Endodermal cell (in vitro differentiated cells): Measurements from ENCODE around the gene TTC29. TPM values are rescaled to one million over a fixed set of nuclear protein-coding genes. Genes with fewer than 3 reads are reported as not detected.
"Not testable (repeated sequence)": the region's sequence is repeated elsewhere in the genome, so short reads cannot be mapped to it uniquely, and the experiment has no call there.

Experiments used
- DNase-seq: peaks from one replicate; pipeline ENCODE4 v3.0.0-alpha.2; 2017
- H3K27ac ChIP-seq: 2 replicates; pipeline ENCODE4 v1.5.1; 2013; ENCODE audit warnings: mild to moderate bottlenecking, low read depth, low read length, moderate library complexity
- H3K27me3 ChIP-seq: 2 replicates; pipeline ENCODE4 v1.6.1; 2013; ENCODE audit warnings: mild to moderate bottlenecking, low read length, moderate library complexity; ENCODE audit not compliant: insufficient read depth, control insufficient read depth, poor library complexity, severe bottlenecking
- H3K36me3 ChIP-seq: 2 replicates; pipeline ENCODE4 v1.7.0; 2013; ENCODE audit warnings: mild to moderate bottlenecking, low read length, moderate library complexity; ENCODE audit not compliant: control insufficient read depth, insufficient read depth
- H3K4me1 ChIP-seq: one replicate; pipeline ENCODE4 v1.7.0; 2013; ENCODE audit warnings: low read length; ENCODE audit not compliant: control insufficient read depth, insufficient read depth
- H3K4me3 ChIP-seq: 2 replicates; pipeline ENCODE4 v1.5.1; 2013; ENCODE audit warnings: mild to moderate bottlenecking, low read length, moderate library complexity
- H3K9ac ChIP-seq: 2 replicates; pipeline ENCODE4 v1.6.1; 2013; ENCODE audit warnings: mild to moderate bottlenecking, low read length, moderate library complexity; ENCODE audit not compliant: poor library complexity, severe bottlenecking; ENCODE audit errors: extremely low read depth
- H3K9me3 ChIP-seq: 2 replicates; pipeline ENCODE4 v1.6.1; 2013; ENCODE audit warnings: mild to moderate bottlenecking, low read length, moderate library complexity; ENCODE audit not compliant: control insufficient read depth
- H3K27ac Mint-ChIP-seq: 2 replicates; pipeline ENCODE4 v1.8.0; 2020; ENCODE audit warnings: mixed read lengths
- H3K27me3 Mint-ChIP-seq: 2 replicates; pipeline ENCODE4 v1.8.0; 2021; ENCODE audit warnings: mild to moderate bottlenecking, mixed read lengths; ENCODE audit not compliant: insufficient read depth
- H3K36me3 Mint-ChIP-seq: 2 replicates; pipeline ENCODE4 v1.8.0; 2020; ENCODE audit warnings: low read depth, mixed read lengths
- H3K4me1 Mint-ChIP-seq: 2 replicates; pipeline ENCODE4 v1.8.0; 2020; ENCODE audit warnings: mixed read lengths
- H3K4me3 Mint-ChIP-seq: 2 replicates; pipeline ENCODE4 v1.8.0; 2020; ENCODE audit warnings: mild to moderate bottlenecking, moderate library complexity, mixed read lengths
- H3K9me3 Mint-ChIP-seq: 2 replicates; pipeline ENCODE4 v1.8.0; 2020; ENCODE audit warnings: mild to moderate bottlenecking, mixed read lengths
- CTCF ChIP-seq: fragments of 200-600 bp; sonication (generic); conservative IDR thresholded peaks from 2 replicates; pipeline ENCODE4 v1.5.0; 2021; ENCODE audit warnings: antibody characterized with exemption, mild to moderate bottlenecking
- WGBS, 2 experiments: methylation state at CpG; one replicate each; pipeline versions ENCODE4 v1.1.5 to v1.1.7; 2013; ENCODE audit warnings: missing lambda C conversion rate in 2 of 2, mixed read lengths in 1 of 2; ENCODE audit not compliant: insufficient coverage in 1 of 2, insufficient read length in 1 of 2; 5-methylcytosine and 5-hydroxymethylcytosine counted together
- total RNA-seq, 2 donors: library from RNA; stranded (reverse); fragmentation: NEBNext Ultra II Directional in 1 of 2; extraction: Animal tissue kit (Norgen Biotek cat#: 25700) in 1 of 2; gene quantifications; 2 replicates in 1 of 2; 3 replicates in 1 of 2; pipeline ENCODE4 v1.2.1, GENCODE V29; 2021

Gene TTC29
- total RNA-seq, 2 donors from 2014 or later: 2.7 to 6.5 TPM

- no peaks in the 10 kb centered on the region for H3K36me3 Mint-ChIP-seq
Measured at GRCh38 chr4:146835096-146835495, 110.6 kb downstream of the TTC29 start.

GRCh38 chr4:146834263-146835034 is 111.2 kb downstream of the TTC29 start:
- H3K4me3 ChIP-seq: no peak overlapping the region
- Mint-ChIP-seq H3K4me3 (no peak overlapping the region), H3K4me1 (peaks cover 4% of the 10 kb centered on the region), H3K27me3 (no peaks in the 10 kb centered on the region), H3K36me3 (no peaks in the 10 kb centered on the region), H3K27ac (no peak overlapping the region), H3K9me3 (no peaks in the 10 kb centered on the region)
- no peaks in the 10 kb centered on the region for H3K27me3 ChIP-seq
- H3K27ac ChIP-seq: no peak overlapping the region
- no peaks in the 10 kb centered on the region for H3K36me3 ChIP-seq
- H3K4me1 ChIP-seq: no peaks in the 10 kb centered on the region
- no peaks in the 10 kb centered on the region for H3K9me3 ChIP-seq
- 94% methylated on average over 4 to 6 of the region's 6 CpGs for whole genome bisulfite sequencing, 2 experiments
- no peak for DNase-seq
- no peak for TF ChIP-seq CTCF
- H3K9ac ChIP-seq: no peak overlapping the region

More at GRCh38 chr4:146835096-146835495, 110.6 kb downstream of the TTC29 start:
- H3K9ac ChIP-seq: no peak overlapping the region
- H3K27me3 ChIP-seq: no peaks in the 10 kb centered on the region
- H3K4me3 Mint-ChIP-seq: no peak overlapping the region
- peaks cover 4% of the 10 kb centered on the region for H3K4me1 Mint-ChIP-seq
- no peaks in the 10 kb centered on the region for H3K36me3 ChIP-seq
- no peaks in the 10 kb centered on the region for H3K9me3 ChIP-seq
- TF ChIP-seq CTCF: no peak
- H3K4me3 ChIP-seq: no peak overlapping the region
- H3K27me3 Mint-ChIP-seq: no peaks in the 10 kb centered on the region
- WGBS, 2 experiments: 100% methylated on average over 1 of the region's 1 CpG; no CpG with 5 or more reads in 1 of the 2 experiments
- H3K27ac Mint-ChIP-seq: no peak overlapping the region
- no peaks in the 10 kb centered on the region for H3K9me3 Mint-ChIP-seq
- H3K27ac ChIP-seq: no peak overlapping the region
- DNase-seq: no peak
- no peaks in the 10 kb centered on the region for H3K4me1 ChIP-seq

- Mint-ChIP-seq H3K4me1 (peaks cover 4% of the 10 kb centered on the region), H3K4me3 (no peak overlapping the region), H3K36me3 (no peaks in the 10 kb centered on the region), H3K9me3 (no peaks in the 10 kb centered on the region), H3K27me3 (no peaks in the 10 kb centered on the region), H3K27ac (no peak overlapping the region)
- DNase-seq: no peak
- WGBS, 2 experiments: 60 to 81% methylated on average over 1 to 3 of the region's 3 CpGs
- no peak for TF ChIP-seq CTCF
- no peaks in the 10 kb centered on the region for H3K9me3 ChIP-seq
- H3K4me3 ChIP-seq: no peak overlapping the region
- H3K27me3 ChIP-seq: no peaks in the 10 kb centered on the region
- H3K27ac ChIP-seq: no peak overlapping the region
- H3K4me1 ChIP-seq: no peaks in the 10 kb centered on the region
- H3K9ac ChIP-seq: no peak overlapping the region
- no peaks in the 10 kb centered on the region for H3K36me3 ChIP-seq
Measured at GRCh38 chr4:146833530-146833929, 112.1 kb downstream of the TTC29 start.

- 95% methylated on average over 1 of the region's 1 CpG; no CpG with 5 or more reads in 1 of the 2 experiments for WGBS, 2 experiments
- not testable (repeated sequence) for H3K4me3 Mint-ChIP-seq, DNase-seq, H3K4me1 Mint-ChIP-seq, H3K27me3 Mint-ChIP-seq, H3K27ac ChIP-seq, H3K4me3 ChIP-seq, H3K27ac Mint-ChIP-seq, H3K9me3 ChIP-seq, H3K9me3 Mint-ChIP-seq, H3K9ac ChIP-seq, H3K27me3 ChIP-seq, H3K4me1 ChIP-seq, H3K36me3 ChIP-seq, H3K36me3 Mint-ChIP-seq
Measured at GRCh38 chr4:146822980-146823379, 122.7 kb downstream of the TTC29 start.
